Coronary artery (tissue), 2 donors: ENCODE data around the gene ETNK2.
A peak's percentile ranks its signal among the peaks of the same experiment; 100 is the strongest.
"Not testable (repeated sequence)": the region's sequence is repeated elsewhere in the genome, so short reads cannot be mapped to it uniquely, and the experiment has no call there.

Source experiments
- DNase-seq: peaks from one replicate; pipeline ENCODE4 v3.0.0-alpha.2; 2017; ENCODE audit warnings: low spot score
- H3K27ac ChIP-seq, 2 donors: fragments of 200-600 bp; sonication (generic); one replicate each; pipeline ENCODE4 v1.5.1; 2016 to 2019
- H3K4me3 ChIP-seq: fragments of 200-600 bp; sonication (generic); 2 replicates; pipeline ENCODE4 v1.5.1; 2016; ENCODE audit warnings: mild to moderate bottlenecking, moderate library complexity
- TF ChIP-seq, protein P1 (sequence below): fragments of 200-600 bp; sonication (generic); IDR thresholded peaks from one replicate; pipeline ENCODE4 v1.5.1; 2019; ENCODE audit warnings: antibody characterized with exemption

Gene ETNK2

DNA sequence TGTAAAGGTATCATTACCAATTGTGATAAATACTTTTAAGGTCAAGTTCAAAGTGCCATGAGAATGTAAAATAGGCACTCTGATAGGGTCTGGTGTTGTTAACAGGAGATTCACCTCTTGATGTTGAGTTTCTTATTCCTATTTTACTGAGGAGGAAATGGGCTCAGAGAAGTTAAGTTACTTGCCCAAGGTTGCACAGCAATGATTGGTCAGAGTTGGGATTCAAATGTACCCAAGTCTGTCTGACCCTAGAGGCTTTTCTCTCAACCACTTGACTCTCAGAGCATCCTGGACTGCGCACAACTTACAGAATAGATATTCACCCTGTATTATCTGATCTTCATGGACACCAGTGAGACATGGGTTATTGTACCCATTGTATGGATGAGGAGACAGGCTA, 45.0 kb downstream of the ETNK2 start:
- TF ChIP-seq, protein P1, sequence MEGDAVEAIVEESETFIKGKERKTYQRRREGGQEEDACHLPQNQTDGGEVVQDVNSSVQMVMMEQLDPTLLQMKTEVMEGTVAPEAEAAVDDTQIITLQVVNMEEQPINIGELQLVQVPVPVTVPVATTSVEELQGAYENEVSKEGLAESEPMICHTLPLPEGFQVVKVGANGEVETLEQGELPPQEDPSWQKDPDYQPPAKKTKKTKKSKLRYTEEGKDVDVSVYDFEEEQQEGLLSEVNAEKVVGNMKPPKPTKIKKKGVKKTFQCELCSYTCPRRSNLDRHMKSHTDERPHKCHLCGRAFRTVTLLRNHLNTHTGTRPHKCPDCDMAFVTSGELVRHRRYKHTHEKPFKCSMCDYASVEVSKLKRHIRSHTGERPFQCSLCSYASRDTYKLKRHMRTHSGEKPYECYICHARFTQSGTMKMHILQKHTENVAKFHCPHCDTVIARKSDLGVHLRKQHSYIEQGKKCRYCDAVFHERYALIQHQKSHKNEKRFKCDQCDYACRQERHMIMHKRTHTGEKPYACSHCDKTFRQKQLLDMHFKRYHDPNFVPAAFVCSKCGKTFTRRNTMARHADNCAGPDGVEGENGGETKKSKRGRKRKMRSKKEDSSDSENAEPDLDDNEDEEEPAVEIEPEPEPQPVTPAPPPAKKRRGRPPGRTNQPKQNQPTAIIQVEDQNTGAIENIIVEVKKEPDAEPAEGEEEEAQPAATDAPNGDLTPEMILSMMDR = no peak
- H3K4me3 ChIP-seq = no peak overlapping the region
- no peak overlapping the region for H3K27ac ChIP-seq
- no peak for DNase-seq

DNA sequence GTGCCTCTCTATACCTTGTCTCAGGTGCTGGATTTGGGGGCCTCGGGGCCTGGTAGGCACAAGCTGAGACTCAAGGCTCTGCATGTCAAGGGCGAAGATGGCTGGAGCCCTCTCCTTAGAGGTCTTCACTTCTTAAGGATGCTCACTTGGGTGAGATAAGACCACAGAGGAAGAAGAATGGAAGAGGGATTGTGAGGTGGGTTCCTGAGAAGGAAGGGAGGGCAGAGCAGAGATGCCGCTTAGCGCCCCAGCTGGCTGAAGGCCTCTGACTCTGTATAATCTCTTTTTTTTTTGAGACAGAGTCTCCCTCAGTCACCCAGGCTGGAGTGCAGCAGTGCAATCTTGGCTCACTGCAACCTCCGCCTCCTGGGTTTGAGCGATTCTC, 46.7 kb downstream of the ETNK2 start:
- TF ChIP-seq, protein P1 = no peak
- Histone ChIP-seq H3K27ac (peak overlapping the region in 1 of 2 donors; percentile 70), H3K4me3 (no peak overlapping the region)
- DNase-seq = no peak

DNA sequence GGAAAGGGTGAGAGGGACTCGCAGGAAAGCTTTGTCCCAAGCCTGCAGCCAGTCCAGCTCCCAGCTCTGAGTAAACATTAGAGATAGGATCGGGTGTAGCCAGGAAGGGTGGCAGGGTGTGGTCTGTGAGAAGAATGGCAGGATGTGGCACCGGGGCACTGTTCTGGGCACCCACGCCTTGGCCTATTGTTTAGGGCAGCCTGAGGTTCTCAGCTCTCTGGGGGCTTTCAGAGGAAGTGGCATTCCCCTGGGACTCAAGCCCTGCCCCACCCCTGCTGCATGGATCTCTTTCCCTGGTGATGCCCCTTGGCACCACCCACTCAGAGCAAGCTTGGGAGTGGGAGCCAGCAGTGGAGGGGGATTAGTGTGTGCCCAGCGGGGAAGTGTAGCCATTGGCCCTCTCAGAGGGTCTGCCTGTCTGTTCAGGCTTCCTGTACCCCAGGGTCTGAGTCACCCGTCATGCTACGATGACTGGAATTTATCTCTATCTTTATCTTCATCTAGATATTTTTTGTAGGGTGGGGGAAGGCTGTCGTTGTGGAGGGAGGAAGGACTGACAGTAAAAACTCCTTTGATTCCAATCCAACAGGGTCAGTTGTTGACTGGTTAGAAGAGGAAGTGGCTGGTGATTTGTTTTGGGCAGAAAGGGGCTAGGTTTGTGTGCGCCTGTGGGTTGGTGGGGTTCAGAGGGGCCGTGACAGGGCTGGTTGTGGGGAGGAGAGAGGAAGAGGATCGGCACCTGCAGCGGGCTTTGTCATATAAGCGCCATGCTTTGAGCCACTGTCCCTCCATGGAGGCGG, 47.3 kb downstream of the ETNK2 start:
- no peak for DNase-seq
- H3K27ac ChIP-seq = peak overlapping the region in 1 of 2 donors; percentile 70
- peak overlapping the region; percentile 15 for H3K4me3 ChIP-seq
- TF ChIP-seq, protein P1 = no peak

DNA sequence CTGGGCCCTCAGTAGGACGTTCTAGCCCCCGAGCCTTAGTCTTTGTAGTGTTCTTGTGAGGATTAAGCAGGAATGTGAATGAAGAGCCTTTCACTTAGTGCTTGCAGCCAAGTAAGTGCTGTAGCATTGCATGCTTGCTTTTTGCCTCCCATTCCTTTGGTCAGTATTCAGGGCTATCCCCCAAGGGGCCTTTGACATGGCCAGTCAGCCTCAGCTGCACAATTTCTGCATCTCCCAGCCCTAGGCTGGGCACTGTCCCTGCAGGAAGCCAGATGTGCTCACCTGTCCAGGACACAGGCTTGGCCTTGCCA, 48.5 kb downstream of the ETNK2 start:
- Histone ChIP-seq H3K4me3 (no peak overlapping the region), H3K27ac (no peak overlapping the region)
- TF ChIP-seq, protein P1 = no peak
- no peak for DNase-seq

DNA sequence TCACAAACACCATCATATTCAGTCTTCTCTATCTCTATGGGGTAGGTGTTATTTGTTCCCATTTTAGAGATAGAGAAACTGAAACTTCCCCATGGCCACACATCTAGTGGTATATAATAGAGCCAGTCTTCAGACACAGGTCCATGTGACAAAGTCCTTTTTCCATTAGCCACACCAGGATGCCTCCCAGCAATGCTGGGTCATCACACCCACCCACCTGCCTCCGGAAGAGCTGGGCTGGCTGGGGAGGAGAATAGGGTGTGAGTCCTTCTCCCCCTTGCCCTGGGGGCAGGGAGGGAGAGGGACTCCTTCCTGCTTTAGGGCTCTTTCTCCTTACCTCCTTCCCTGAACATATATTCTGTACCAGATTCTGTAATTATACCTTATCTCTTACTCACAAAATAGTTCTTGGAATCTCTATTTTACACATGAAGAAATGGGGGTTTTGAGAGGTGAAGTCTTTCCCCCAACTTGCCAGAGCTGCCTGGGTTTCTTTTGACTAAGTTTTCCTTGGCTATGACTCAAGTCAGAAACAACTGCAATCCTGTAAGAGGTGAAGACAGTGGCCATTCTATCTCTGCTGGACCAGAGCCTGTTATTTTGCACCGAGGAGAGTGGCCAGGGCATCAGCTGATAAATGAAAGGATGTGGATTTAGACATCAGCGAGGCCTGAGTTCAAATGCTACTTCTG, 49.0 kb downstream of the ETNK2 start:
- TF ChIP-seq, protein P1 = no peak
- peak overlapping the region; percentile 15 for H3K4me3 ChIP-seq
- DNase-seq = no peak
- H3K27ac ChIP-seq = peak overlapping the region in 1 of 2 donors; percentile 31

DNA sequence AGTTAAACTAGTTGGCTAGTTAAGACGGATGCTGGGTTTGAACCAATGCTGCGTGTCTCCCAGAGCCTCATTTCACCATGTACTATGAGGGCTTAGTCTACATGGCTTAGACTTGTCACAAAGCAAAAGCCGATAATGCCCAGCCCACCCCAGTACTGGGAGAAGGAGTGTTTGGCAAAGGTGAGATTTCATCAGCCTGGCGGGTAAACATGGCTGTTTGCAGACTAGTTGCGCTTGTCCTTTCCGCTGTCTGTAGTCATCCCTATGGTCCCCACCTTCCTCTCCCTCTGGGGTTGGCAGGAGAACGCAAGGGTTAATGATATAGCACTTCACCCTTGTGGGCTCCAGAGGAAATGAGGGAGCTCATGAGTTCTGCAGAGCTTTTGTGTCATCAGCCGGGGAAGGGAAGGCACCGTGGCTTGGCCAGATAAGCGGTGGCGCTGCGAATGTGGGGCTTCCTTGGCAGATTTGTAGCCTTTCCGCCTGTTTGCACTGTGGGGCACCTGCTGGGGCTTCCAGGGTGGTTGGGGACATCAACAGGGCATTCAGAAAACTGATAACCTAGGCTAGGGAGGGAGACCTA, 49.7 kb downstream of the ETNK2 start:
- Histone ChIP-seq H3K4me3 (peak overlapping the region; percentile 15), H3K27ac (peak overlapping the region in 1 of 2 donors; percentile 31)
- DNase-seq = no peak
- TF ChIP-seq, protein P1 = no peak

DNA sequence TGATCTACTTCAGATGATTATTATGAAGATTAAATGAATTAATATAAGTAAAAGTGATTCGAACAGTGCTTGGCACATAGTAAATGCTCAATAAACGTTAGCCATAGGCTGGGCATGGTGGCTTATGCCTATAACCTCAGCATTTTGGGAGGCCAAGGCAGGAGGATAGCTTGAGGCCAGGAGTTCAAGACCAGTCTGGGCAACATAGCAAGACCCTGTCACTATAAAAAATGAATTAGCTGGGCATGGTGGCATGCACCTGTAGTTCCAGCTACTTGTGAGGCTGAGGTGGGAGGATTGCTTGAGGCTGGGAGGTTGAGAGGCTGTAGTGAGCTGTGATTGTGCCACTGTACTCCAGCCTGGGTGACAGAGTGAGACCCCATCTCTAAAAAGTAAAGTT, 52.1 kb downstream of the ETNK2 start:
- not testable (repeated sequence) for H3K4me3 ChIP-seq, H3K27ac ChIP-seq, DNase-seq
